ENCODE measurements around the gene MAP2K7. TPM values are rescaled to one million over a fixed set of nuclear protein-coding genes. Genes with fewer than 3 reads are reported as not detected.

The MAP2K7 gene
- total RNA-seq, 1 experiment from 2014 or later = 7.1 TPM

- DNase-seq (ENCODE audit: low spot score) = peak; percentile 87
Measured at GRCh38 chr19:7919610-7920518, 16.2 kb downstream of the MAP2K7 start, which contains the start of gene SNAPC2. SNAPC2 (plus strand) TSS chr19:7920338; CDS start chr19:7920367, 29 bp downstream.

- peak; percentile 90 for DNase-seq (ENCODE audit: low spot score)
Measured at GRCh38 chr19:7920519-7921301, 17.0 kb downstream of the MAP2K7 start.

GRCh38 chr19:7921302-7921966 is 17.8 kb downstream of the MAP2K7 start:
- no peak for DNase-seq (ENCODE audit: low spot score)

- DNase-seq (ENCODE audit: low spot score) = no peak
Measured at GRCh38 chr19:7921967-7922835, 18.5 kb downstream of the MAP2K7 start.

GRCh38 chr19:7922836-7923195 is 19.1 kb downstream of the MAP2K7 start:
- no peak for DNase-seq (ENCODE audit: low spot score)

GRCh38 chr19:7923295-7924191 is 19.9 kb downstream of the MAP2K7 start:
- DNase-seq (ENCODE audit: low spot score) = no peak

GRCh38 chr19:7924241-7924640 is 20.6 kb downstream of the MAP2K7 start:
- no peak for DNase-seq (ENCODE audit: low spot score)

GRCh38 chr19:7924651-7925170 is 21.0 kb downstream of the MAP2K7 start:
- DNase-seq (ENCODE audit: low spot score) = no peak

- peak; percentile 76 for DNase-seq (ENCODE audit: low spot score)
Measured at GRCh38 chr19:7925171-7925851, 21.6 kb downstream of the MAP2K7 start.

GRCh38 chr19:7926021-7926726 is 22.5 kb downstream of the MAP2K7 start, which contains the start of gene CTXN1:
CTXN1 (minus strand) TSS chr19:7926135; CDS start chr19:7925538, 597 bp downstream.
- no peak for DNase-seq (ENCODE audit: low spot score)

GRCh38 chr19:7926727-7927604 is 23.3 kb downstream of the MAP2K7 start:
- DNase-seq (ENCODE audit: low spot score) = no peak

GRCh38 chr19:7927605-7928333 is 24.1 kb downstream of the MAP2K7 start:
- no peak for DNase-seq (ENCODE audit: low spot score)

- DNase-seq (ENCODE audit: low spot score) = no peak
Measured at GRCh38 chr19:7928334-7928706, 24.6 kb downstream of the MAP2K7 start.

GRCh38 chr19:7928741-7929701 is 25.3 kb downstream of the MAP2K7 start:
- DNase-seq (ENCODE audit: low spot score) = peak; percentile 79

- peak; percentile 64 for DNase-seq (ENCODE audit: low spot score)
Measured at GRCh38 chr19:7930030-7930429, 26.4 kb downstream of the MAP2K7 start.

GRCh38 chr19:7930765-7931164 is 27.1 kb downstream of the MAP2K7 start:
- no peak for DNase-seq (ENCODE audit: low spot score)
